ENCODE measurements around the gene FEZF1.

The FEZF1 gene

GRCh38 chr7:122261442-122261841 lies 43.1 kb downstream of the FEZF1 start:
- DNase-seq = no peak

GRCh38 chr7:122261016-122261415 lies 43.5 kb downstream of the FEZF1 start:
- no peak for DNase-seq

GRCh38 chr7:122260336-122260735 lies 44.2 kb downstream of the FEZF1 start:
- DNase-seq = no peak

- no peak for DNase-seq
Observed at GRCh38 chr7:122258971-122259370, 45.6 kb downstream of the FEZF1 start.

GRCh38 chr7:122257056-122257455 lies 47.5 kb downstream of the FEZF1 start:
- no peak for DNase-seq

- DNase-seq = no peak
Observed at GRCh38 chr7:122256046-122256445, 48.5 kb downstream of the FEZF1 start.

- DNase-seq = no peak
Observed at GRCh38 chr7:122255454-122255853, 49.1 kb downstream of the FEZF1 start.
